GM12891 (cell line): ENCODE data around the gene OR1E1.

ENCODE experiments used
- POLR2A ChIP-seq: IDR thresholded peaks from 2 replicates; pipeline ENCODE4 v1.6.1; 2011; ENCODE audit warnings: low read depth, low read length, control low read depth
- POLR2AphosphoS5 ChIP-seq: IDR thresholded peaks from 2 replicates; pipeline ENCODE4 v1.6.1; 2011; ENCODE audit warnings: low read depth, low read length, control low read depth
- TAF1 ChIP-seq: IDR thresholded peaks from 2 replicates; pipeline ENCODE4 v1.6.1; 2011; ENCODE audit warnings: low read depth, low read length, control low read depth

GRCh38 chr17:3401786-3402185, 3.6 kb upstream of the OR1E1 start:
- TF ChIP-seq TAF1 (no peak), POLR2A (no peak), POLR2AphosphoS5 (no peak)
